Measurements from ENCODE around the gene P4HA2. TPM values are rescaled to one million over a fixed set of nuclear protein-coding genes. Genes with fewer than 3 reads are reported as not detected.
A peak's percentile ranks its signal among the peaks of the same experiment; 100 is the strongest.

The P4HA2 gene
- total and polyA plus RNA-seq, 9 of the 15 experiments (the other 6 are each of a cell fraction or from before 2014, with no cell fraction given), result 9.6 to 50.0 (median 12.7) TPM

GRCh38 chr5:132229236-132229635, 1.6 kb upstream of the P4HA2 start:
- Histone ChIP-seq H3K27me3 (ENCODE audit: control insufficient read depth in 2 of 2, insufficient read depth in 2 of 2, low read length in 2 of 2) (no peaks in the 10 kb centered on the region), H3K36me3 (ENCODE audit: control insufficient read depth, insufficient read depth, low read length) (no peaks in the 10 kb centered on the region), H3K9ac (ENCODE audit: insufficient read depth in 1 of 2, low read depth in 2 of 2, low read length in 2 of 2) (peak overlapping the region in 1 of 2 experiments; percentile 19; a peak in 1 of 4 replicates), H3K9me3 (replicated peaks; ENCODE audit: control insufficient read depth, insufficient read depth, low read depth, low read length) (no peaks in the 10 kb centered on the region), H3K79me2 (ENCODE audit: control insufficient read depth, insufficient read depth, low read length) (peaks cover 12% of the 10 kb centered on the region; the same call in 1 of the 3 replicates), H4K20me1 (replicated peaks; ENCODE audit: control insufficient read depth, insufficient read depth, low read length) (peaks cover 2% of the 10 kb centered on the region; the same call in 1 of the 2 replicates), H3K4me2 (ENCODE audit: insufficient read depth, low read length) (no peak overlapping the region), H3K9me1 (ENCODE audit: control insufficient read depth, insufficient read depth, low read length) (no peaks in the 10 kb centered on the region), H3K4me3 (no peak overlapping the region), H3K4me1 (replicated peaks in 1 of 2; ENCODE audit: control insufficient read depth in 2 of 2, insufficient read depth in 2 of 2, low read length in 2 of 2) (peaks cover 29 to 30% of the 10 kb centered on the region in 2 experiments), H2AFZ (ENCODE audit: low read depth, low read length) (no peak overlapping the region), H3K27ac (ENCODE audit: extremely low read depth, low read depth, low read length) (no peak overlapping the region)
- ChIA-PET POLR2A (interaction anchor here (0.5 to 1.9 kb wide), 7 partner anchors 9 to 642 kb away, joined by 3 to 6 read pairs (median 5); no protein-coding TSS in a partner anchor), CTCF (ENCODE audit: low intra/inter-chr PET ratio) (no interaction called here)
- no peak for ATAC-seq
- TF ChIP-seq HES1 (IDR thresholded peaks at IDR 0.05; ENCODE audit: low read depth), result no peak
- no peak for TF ChIP-seq FOXJ2 (tag; IDR thresholded peaks at IDR 0.05)
- no peak for TF ChIP-seq CLOCK (CRISPR knock-in tag; IDR thresholded peaks at IDR 0.05; ENCODE audit: borderline replicate concordance)
- no peak for TF ChIP-seq ZNF384 (IDR thresholded peaks at IDR 0.05; ENCODE audit: low read depth, low read length)
- TF ChIP-seq ETV6 (IDR thresholded peaks at IDR 0.05; ENCODE audit: borderline replicate concordance in 1 of 2, low read depth in 2 of 2, low read length in 1 of 2), result no peak
- no peak for TF ChIP-seq ETV6 (CRISPR knock-in tag; IDR thresholded peaks at IDR 0.05; ENCODE audit: borderline replicate concordance)
- TF ChIP-seq THRA (IDR thresholded peaks at IDR 0.05), result no peak
- TF ChIP-seq CAMTA2 (CRISPR knock-in tag; conservative IDR thresholded peaks at IDR 0.05), result no peak
- TF ChIP-seq DMBX1 (CRISPR knock-in tag; IDR thresholded peaks at IDR 0.05; ENCODE audit: borderline replicate concordance), result no peak
- TF ChIP-seq SIN3A (IDR thresholded peaks at IDR 0.05; ENCODE audit: borderline replicate concordance in 2 of 2, control insufficient read depth in 1 of 2, low read depth in 2 of 2, low read length in 2 of 2), result no peak
- no peak for TF ChIP-seq ZNF75A (CRISPR knock-in tag; IDR thresholded peaks at IDR 0.05)
- TF ChIP-seq SMARCB1 (IDR thresholded peaks at IDR 0.05; ENCODE audit: insufficient read length, low read depth), result no peak
- no peak for TF ChIP-seq ATF2 (CRISPR knock-in tag; IDR thresholded peaks at IDR 0.05)
- TF ChIP-seq MLX (CRISPR knock-in tag; conservative IDR thresholded peaks at IDR 0.05), result no peak
- TF ChIP-seq PHF21A (IDR thresholded peaks at IDR 0.05; ENCODE audit: borderline replicate concordance, low read depth), result no peak
- TF ChIP-seq ESRRB (CRISPR knock-in tag; IDR thresholded peaks at IDR 0.05; ENCODE audit: borderline replicate concordance), result no peak
- no TSS peak for BruUV-seq (replicated peaks)
- intact Hi-C loops (cut with micrococcal nuclease), result no loop called here
- DNase-seq (ENCODE audit: extremely low read depth in 1 of 4, low spot score in 3 of 4), result no peak
- in situ Hi-C loops (cut with MboI), result no loop called here
- 83% methylated on average over 5 of the region's 5 CpGs for WGBS (ENCODE audit: insufficient coverage, low coverage, missing lambda C conversion rate)
- no peak for FAIRE-seq

Measured in K562 (cell line).